ENCODE results near the gene TMEM207. TPM values are rescaled to one million over a fixed set of nuclear protein-coding genes. Genes with fewer than 3 reads are reported as not detected.

The TMEM207 gene
- polyA plus RNA-seq, 1 of the 3 experiments (the other 2 are of a cell fraction): not detected

GRCh38 chr3:190414297-190414696, 35.4 kb downstream of the TMEM207 start (continued):
- TF ChIP-seq TEAD4 (IDR thresholded peaks at IDR 0.05; ENCODE audit: borderline replicate concordance, insufficient read depth): no peak
- TF ChIP-seq SMC3 (IDR thresholded peaks at IDR 0.05; ENCODE audit: low read depth, low read length): no peak
- TF ChIP-seq RXRA (IDR thresholded peaks at IDR 0.05; ENCODE audit: borderline replicate concordance, low read depth): no peak
- no peak for TF ChIP-seq GABPA (IDR thresholded peaks at IDR 0.05; ENCODE audit: low read depth)
- TF ChIP-seq MEF2A (IDR thresholded peaks at IDR 0.05; ENCODE audit: borderline replicate concordance, low read depth): no peak
- TF ChIP-seq ZBTB33 (IDR thresholded peaks at IDR 0.05; ENCODE audit: borderline replicate concordance, low read depth): no peak

GRCh38 chr3:190404715-190405114, 45.0 kb downstream of the TMEM207 start:
- no peak overlapping the region for H2AFZ ChIP-seq (ENCODE audit: low read depth)

More at GRCh38 chr3:190404715-190405114, 45.0 kb downstream of the TMEM207 start:
- Histone ChIP-seq H3K9me3 (no peaks in the 10 kb centered on the region), H3K79me2 (ENCODE audit: insufficient read depth) (no peaks in the 10 kb centered on the region), H3K4me2 (no peak overlapping the region), H3K4me3 (ENCODE audit: low read depth in 2 of 2, low read length in 1 of 2) (no peak overlapping the region), H3K27ac (ENCODE audit: low read depth in 2 of 2, low read length in 1 of 2) (no peak overlapping the region), H3K9me2 (no peaks in the 10 kb centered on the region), H3K4me1 (ENCODE audit: control insufficient read depth in 1 of 2, insufficient read depth in 2 of 2, low read depth in 1 of 2, low read length in 1 of 2) (no peaks in the 10 kb centered on the region), H3K9ac (no peak overlapping the region), H3F3A (replicated peaks; ENCODE audit: insufficient read depth) (no peaks in the 10 kb centered on the region), H4K20me1 (ENCODE audit: insufficient read depth) (no peaks in the 10 kb centered on the region), H3K27me3 (ENCODE audit: insufficient read depth) (peaks cover 9% of the 10 kb centered on the region; the same call in 1 of the 2 replicates), H3K36me3 (replicated peaks in 1 of 2; ENCODE audit: control insufficient read depth in 1 of 2, insufficient read depth in 2 of 2, low read length in 1 of 2) (no peaks in the 10 kb centered on the region)
- no peak for DNase-seq
- TF ChIP-seq YY1 (IDR thresholded peaks at IDR 0.05; ENCODE audit: low read depth): no peak
- TF ChIP-seq ZBTB33 (IDR thresholded peaks at IDR 0.05; ENCODE audit: borderline replicate concordance, low read depth): no peak
- no peak for TF ChIP-seq TEAD4 (IDR thresholded peaks at IDR 0.05; ENCODE audit: borderline replicate concordance, insufficient read depth)
- no peak for TF ChIP-seq CTCF (IDR thresholded peaks at IDR 0.05)
- TF ChIP-seq PBX3 (IDR thresholded peaks at IDR 0.05): no peak
- no peak for TF ChIP-seq NFIC (IDR thresholded peaks at IDR 0.05; ENCODE audit: borderline replicate concordance)
- TF ChIP-seq GATA2 (CRISPR knock-in tag; IDR thresholded peaks at IDR 0.05): no peak
- TF ChIP-seq MXI1 (IDR thresholded peaks at IDR 0.05; ENCODE audit: low read depth, low read length): no peak
- ChIA-PET POLR2A (no interaction called here), CTCF (no interaction called here)
- WGBS (ENCODE audit: low lambda C conversion rate): 19% methylated on average over 7 of the region's 8 CpGs

All from SK-N-SH (cell line).